Right atrium auricular region (tissue), 2 donors: Measurements from ENCODE around the gene CELSR1. TPM values are rescaled to one million over a fixed set of nuclear protein-coding genes. Genes with fewer than 3 reads are reported as not detected.

Experiments used
- DNase-seq: peaks from one replicate; pipeline ENCODE4 v3.0.0-alpha.2; 2019; ENCODE audit warnings: low spot score
- H3K27ac ChIP-seq, 2 donors: fragments of 200-600 bp; sonication (generic); 1 replicate in 1 of 2; 2 replicates in 1 of 2; pipeline ENCODE4 v1.5.1; 2016 to 2019
- H3K27me3 ChIP-seq, 2 donors: fragments of 200-600 bp; sonication (generic); one replicate each; pipeline versions ENCODE4 v1.5.1 to v1.6.0; 2017 to 2019
- H3K36me3 ChIP-seq: fragments of 200-600 bp; sonication (generic); one replicate; pipeline ENCODE4 v1.5.1; 2016
- H3K4me1 ChIP-seq, 2 donors: fragments of 200-600 bp; sonication (generic); one replicate each; pipeline versions ENCODE4 v1.5.1 to v1.6.0; 2017 to 2019
- H3K4me3 ChIP-seq, 2 donors: fragments of 200-600 bp; sonication (generic); 1 replicate in 1 of 2; 2 replicates in 1 of 2; pipeline ENCODE4 v1.5.1; 2017 to 2019; ENCODE audit warnings: mild to moderate bottlenecking in 1 of 2, moderate library complexity in 1 of 2
- H3K9me3 ChIP-seq, 2 donors: fragments of 200-600 bp; sonication (generic); one replicate each; pipeline ENCODE4 v1.5.1; 2019
- CTCF ChIP-seq, 2 donors: fragments of 200-600 bp; sonication (generic); IDR thresholded peaks; one replicate each; pipeline ENCODE4 v1.5.1; 2019; ENCODE audit warnings: antibody characterized with exemption in 2 of 2
- total RNA-seq, 2 donors: library from RNA; depleted of rRNA; stranded (reverse); fragments of >200 nt; gene quantifications; one replicate each; pipeline ENCODE4 v1.1.0, GENCODE V29; 2016

CELSR1 gene
- total RNA-seq, 2 donors from 2014 or later: 7.1 to 9.6 TPM

DNA sequence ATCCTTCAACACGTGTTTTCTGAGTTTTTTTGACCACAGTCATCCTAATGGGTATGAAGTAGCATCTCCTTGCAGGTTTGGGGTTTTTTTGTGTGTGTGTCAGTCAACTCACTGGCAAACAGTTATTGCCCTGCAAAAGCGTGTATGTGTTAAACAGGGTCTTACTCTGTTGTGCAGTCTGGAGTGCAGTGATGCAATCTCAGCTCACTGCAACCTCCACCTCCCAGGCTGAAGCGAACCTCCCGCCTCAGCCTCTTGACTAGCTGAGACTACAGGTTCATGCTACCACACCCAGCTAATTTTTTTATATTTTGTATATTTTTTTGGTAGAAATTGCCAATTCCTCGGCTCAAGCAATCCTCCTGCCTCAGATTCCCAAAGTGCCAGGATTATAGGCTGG lies 15.4 kb downstream of the CELSR1 start:
- TF ChIP-seq CTCF (IDR thresholded peaks at IDR 0.05): no peak
- Histone ChIP-seq H3K4me3 (no peak overlapping the region), H3K27me3 (no peaks in the 10 kb centered on the region), H3K36me3 (no peaks in the 10 kb centered on the region), H3K9me3 (no peaks in the 10 kb centered on the region), H3K27ac (no peak overlapping the region), H3K4me1 (peaks cover 0 to 7% of the 10 kb centered on the region in 2 donors)
- DNase-seq: no peak

DNA sequence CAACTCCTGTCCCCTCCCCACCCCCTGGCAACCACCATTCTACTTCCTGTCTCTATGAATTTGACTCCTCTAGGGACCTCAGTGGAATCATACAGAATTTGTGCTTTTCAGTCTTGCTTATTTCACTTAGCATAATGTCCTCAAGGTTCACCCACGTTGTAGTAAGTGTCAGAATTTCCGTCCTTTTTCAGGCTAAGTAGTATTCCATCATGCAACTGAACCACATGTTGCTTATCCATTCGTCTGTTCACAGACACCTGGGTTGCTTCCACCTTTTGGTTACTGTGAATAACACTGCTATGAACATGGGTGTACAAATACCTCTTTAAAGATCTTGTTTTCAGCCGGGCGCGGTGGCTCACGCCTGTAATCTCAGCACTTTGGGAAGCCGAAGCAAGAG lies 16.5 kb downstream of the CELSR1 start:
- Histone ChIP-seq H3K4me3 (no peak overlapping the region), H3K9me3 (no peaks in the 10 kb centered on the region), H3K27ac (no peak overlapping the region), H3K36me3 (no peaks in the 10 kb centered on the region), H3K27me3 (no peaks in the 10 kb centered on the region), H3K4me1 (peaks cover 0 to 5% of the 10 kb centered on the region in 2 donors)
- no peak for DNase-seq
- no peak for TF ChIP-seq CTCF (IDR thresholded peaks at IDR 0.05)

GRCh38 chr22:46519377-46519776 lies 18.0 kb downstream of the CELSR1 start:
- no peaks in the 10 kb centered on the region for H3K27me3 ChIP-seq
- DNase-seq: no peak
- no peak overlapping the region for H3K4me3 ChIP-seq
- no peak overlapping the region for H3K27ac ChIP-seq
- TF ChIP-seq CTCF (IDR thresholded peaks at IDR 0.05): no peak
- H3K4me1 ChIP-seq: no peaks in the 10 kb centered on the region
- no peaks in the 10 kb centered on the region for H3K9me3 ChIP-seq
- H3K36me3 ChIP-seq: no peaks in the 10 kb centered on the region

DNA sequence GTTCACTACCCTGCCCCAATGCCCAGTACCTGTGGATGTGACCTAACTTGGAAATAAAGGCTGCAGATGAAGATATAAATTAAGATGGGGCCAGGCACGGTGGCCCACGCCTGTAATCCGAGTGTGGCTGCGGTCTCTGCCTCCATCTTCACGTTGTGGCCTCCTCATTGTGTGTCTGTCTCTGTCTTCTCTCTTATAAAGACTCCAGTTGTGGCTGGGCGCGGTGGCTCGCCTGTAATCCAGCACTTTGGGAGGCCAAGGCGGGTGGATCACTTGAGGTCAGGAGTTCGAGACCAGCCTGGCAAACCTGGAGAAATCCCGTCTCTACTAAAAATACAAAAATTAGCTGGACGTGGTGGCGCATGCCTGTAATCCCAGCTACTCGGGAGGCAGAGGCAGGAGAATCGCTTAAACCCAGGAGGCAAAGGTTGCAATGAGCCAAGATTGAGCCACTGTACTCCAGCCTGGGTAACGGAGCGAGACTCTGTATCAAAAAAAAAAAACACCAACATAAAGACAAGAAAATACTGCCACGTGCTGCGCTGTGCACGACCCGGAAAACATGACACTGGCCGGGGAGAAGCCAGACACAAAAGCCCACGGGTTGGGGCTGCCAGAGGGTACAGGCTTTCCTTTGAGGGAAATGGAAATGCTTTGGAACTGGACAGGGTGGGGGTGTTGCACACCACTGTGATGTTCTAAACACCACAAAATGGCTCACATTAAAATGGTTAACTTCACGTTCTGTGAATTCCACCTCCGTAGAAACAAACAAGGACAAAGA lies 18.7 kb downstream of the CELSR1 start:
- Histone ChIP-seq H3K4me1 (no peaks in the 10 kb centered on the region), H3K27ac (no peak overlapping the region), H3K36me3 (no peaks in the 10 kb centered on the region), H3K4me3 (no peak overlapping the region), H3K9me3 (no peaks in the 10 kb centered on the region), H3K27me3 (no peaks in the 10 kb centered on the region)
- DNase-seq: no peak
- no peak for TF ChIP-seq CTCF (IDR thresholded peaks at IDR 0.05)

DNA sequence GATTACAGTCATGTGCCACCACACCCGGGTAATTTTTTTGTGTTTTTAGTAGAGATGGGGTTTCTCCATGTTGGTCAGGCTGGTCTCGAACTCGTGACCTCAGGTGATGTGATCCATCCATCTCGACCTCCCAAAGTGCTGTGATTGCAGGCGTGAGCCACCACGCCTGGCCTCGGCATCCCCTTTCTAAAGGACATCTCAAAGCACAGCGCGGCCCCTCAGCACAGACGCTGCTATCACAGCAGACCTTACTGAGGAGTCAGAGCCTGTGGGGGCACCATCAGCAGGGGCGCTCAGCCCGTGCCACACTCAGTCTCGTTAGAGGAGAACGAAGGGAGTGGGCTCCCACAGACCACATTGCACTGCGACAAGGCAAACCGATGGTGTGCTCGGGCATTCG lies 19.4 kb downstream of the CELSR1 start:
- Histone ChIP-seq H3K36me3 (no peaks in the 10 kb centered on the region), H3K9me3 (no peaks in the 10 kb centered on the region), H3K4me1 (no peaks in the 10 kb centered on the region), H3K4me3 (no peak overlapping the region), H3K27ac (no peak overlapping the region), H3K27me3 (no peaks in the 10 kb centered on the region)
- TF ChIP-seq CTCF (IDR thresholded peaks at IDR 0.05): no peak
- DNase-seq: no peak

- H3K27ac ChIP-seq: no peak overlapping the region
- H3K36me3 ChIP-seq: no peaks in the 10 kb centered on the region
- no peaks in the 10 kb centered on the region for H3K4me1 ChIP-seq
- DNase-seq: no peak
- H3K4me3 ChIP-seq: no peak overlapping the region
- no peaks in the 10 kb centered on the region for H3K27me3 ChIP-seq
- TF ChIP-seq CTCF (IDR thresholded peaks at IDR 0.05): no peak
- H3K9me3 ChIP-seq: no peaks in the 10 kb centered on the region
Observed at GRCh38 chr22:46517255-46517761, 20.1 kb downstream of the CELSR1 start.
